IMR-90 (cell line): ENCODE measurements around the gene AKR1E2.

ENCODE experiments used
- BHLHE40 ChIP-seq: fragments of 150-350 bp; IDR thresholded peaks from 2 replicates; pipeline ENCODE4 v1.6.1; 2016; ENCODE audit warnings: mild to moderate bottlenecking, low read depth, low read length
- CEBPB ChIP-seq: IDR thresholded peaks from 2 replicates; pipeline ENCODE4 v1.6.1; 2012; ENCODE audit warnings: low read depth, low read length, improper control_type of control experiment
- CHD1 ChIP-seq: IDR thresholded peaks from 2 replicates; pipeline ENCODE4 v1.6.1; 2012; ENCODE audit warnings: low read depth, low read length, improper control_type of control experiment
- CTCF ChIP-seq: conservative IDR thresholded peaks from 2 replicates; pipeline ENCODE4 v1.5.1; 2012; ENCODE audit warnings: mild to moderate bottlenecking, low read depth, low read length, improper control_type of control experiment
- MAFK ChIP-seq: IDR thresholded peaks from 2 replicates; pipeline ENCODE4 v1.6.1; 2012; ENCODE audit warnings: low read depth, low read length, improper control_type of control experiment
- NFE2L2 ChIP-seq: fragments of 150-350 bp; IDR thresholded peaks from 2 replicates; pipeline ENCODE4 v1.6.1; 2016; ENCODE audit warnings: low read depth, mild to moderate bottlenecking, low read length
- POLR2A ChIP-seq: IDR thresholded peaks from 2 replicates; pipeline ENCODE4 v1.6.1; 2012; ENCODE audit warnings: mild to moderate bottlenecking, low read depth, low read length
- RAD21 ChIP-seq: IDR thresholded peaks from 2 replicates; pipeline ENCODE4 v1.6.1; 2012; ENCODE audit warnings: low read length, improper control_type of control experiment
- RFX5 ChIP-seq: IDR thresholded peaks from 2 replicates; pipeline ENCODE4 v1.8.0; 2012; ENCODE audit warnings: low read depth, mild to moderate bottlenecking, low read length, moderate library complexity
- TF ChIP-seq, protein P1 (sequence below): fragments of 150-350 bp; IDR thresholded peaks from 2 replicates; pipeline ENCODE4 v1.6.1; 2017; ENCODE audit warnings: mild to moderate bottlenecking, antibody characterized with exemption, low read length, low read depth

GRCh38 chr10:4784667-4785333 lies 41.2 kb upstream of the AKR1E2 start:
- TF ChIP-seq POLR2A: no peak
- no peak for TF ChIP-seq CTCF
- no peak for TF ChIP-seq RAD21
- no peak for TF ChIP-seq RFX5
- TF ChIP-seq, protein P1, sequence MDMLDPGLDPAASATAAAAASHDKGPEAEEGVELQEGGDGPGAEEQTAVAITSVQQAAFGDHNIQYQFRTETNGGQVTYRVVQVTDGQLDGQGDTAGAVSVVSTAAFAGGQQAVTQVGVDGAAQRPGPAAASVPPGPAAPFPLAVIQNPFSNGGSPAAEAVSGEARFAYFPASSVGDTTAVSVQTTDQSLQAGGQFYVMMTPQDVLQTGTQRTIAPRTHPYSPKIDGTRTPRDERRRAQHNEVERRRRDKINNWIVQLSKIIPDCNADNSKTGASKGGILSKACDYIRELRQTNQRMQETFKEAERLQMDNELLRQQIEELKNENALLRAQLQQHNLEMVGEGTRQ: no peak
- TF ChIP-seq CEBPB: no peak
- no peak for TF ChIP-seq NFE2L2
- no peak for TF ChIP-seq MAFK
- TF ChIP-seq BHLHE40: no peak
- TF ChIP-seq CHD1: no peak
